ENCODE measurements around the gene PREX1.

- no peak for TF ChIP-seq EP300 (IDR thresholded peaks at IDR 0.05)
- TF ChIP-seq, protein P1, sequence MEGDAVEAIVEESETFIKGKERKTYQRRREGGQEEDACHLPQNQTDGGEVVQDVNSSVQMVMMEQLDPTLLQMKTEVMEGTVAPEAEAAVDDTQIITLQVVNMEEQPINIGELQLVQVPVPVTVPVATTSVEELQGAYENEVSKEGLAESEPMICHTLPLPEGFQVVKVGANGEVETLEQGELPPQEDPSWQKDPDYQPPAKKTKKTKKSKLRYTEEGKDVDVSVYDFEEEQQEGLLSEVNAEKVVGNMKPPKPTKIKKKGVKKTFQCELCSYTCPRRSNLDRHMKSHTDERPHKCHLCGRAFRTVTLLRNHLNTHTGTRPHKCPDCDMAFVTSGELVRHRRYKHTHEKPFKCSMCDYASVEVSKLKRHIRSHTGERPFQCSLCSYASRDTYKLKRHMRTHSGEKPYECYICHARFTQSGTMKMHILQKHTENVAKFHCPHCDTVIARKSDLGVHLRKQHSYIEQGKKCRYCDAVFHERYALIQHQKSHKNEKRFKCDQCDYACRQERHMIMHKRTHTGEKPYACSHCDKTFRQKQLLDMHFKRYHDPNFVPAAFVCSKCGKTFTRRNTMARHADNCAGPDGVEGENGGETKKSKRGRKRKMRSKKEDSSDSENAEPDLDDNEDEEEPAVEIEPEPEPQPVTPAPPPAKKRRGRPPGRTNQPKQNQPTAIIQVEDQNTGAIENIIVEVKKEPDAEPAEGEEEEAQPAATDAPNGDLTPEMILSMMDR (IDR thresholded peaks at IDR 0.05), result no peak
- no peak for TF ChIP-seq POLR2AphosphoS5 (IDR thresholded peaks at IDR 0.05)
Observed at GRCh38 chr20:48725555-48725991, 102.2 kb downstream of the PREX1 start.
